K562 (cell line): ENCODE measurements around the gene PRUNE1. TPM values are rescaled to one million over a fixed set of nuclear protein-coding genes. Genes with fewer than 3 reads are reported as not detected.
A peak's percentile ranks its signal among the peaks of the same experiment; 100 is the strongest.

Experiments used
- ATAC-seq: fragments of 200-7000 bp; cut with Tn5 transposase; 3 replicates; pipeline ENCODE4 v1.9.1; 2020; ENCODE audit warnings: moderate library complexity
- BruUV-seq: library from RNA; stranded (reverse); fragments of 400-500 nt; replicated peaks from 2 replicates; lab custom pipeline; 2021; lab: Mats Ljungman, UMichigan
- CTCF ChIA-PET: fragments of 300-600 bp; formaldehyde crosslinking; extraction: SDS; loops from one replicate; lab custom pipeline; 2021; ENCODE audit warnings: low intra/inter-chr PET ratio; lab: Yijun Ruan, JAX
- POLR2A ChIA-PET: fragments of 300-600, 350-650 bp; sonication (Branson Sonifier 250); formaldehyde crosslinking; extraction: SDS; loops from one replicate; lab custom pipeline; 2021; ENCODE audit warnings: antibody characterized with exemption, inconsistent platforms; lab: Yijun Ruan, JAX
- DNase-seq, 4 experiments: peaks; one replicate each; pipeline versions ENCODE4 v3.0.0 to v3.0.0-alpha.2; 2011 to 2018; ENCODE audit warnings: low spot score in 3 of 4, mixed read lengths in 3 of 4; ENCODE audit errors: extremely low read depth in 1 of 4
- FAIRE-seq: peaks from 2 replicates; lab custom pipeline; 2011; peaks lifted over from hg19 to GRCh38; lab: Jason Lieb, UNC
- H2AFZ ChIP-seq: 2 replicates; pipeline ENCODE4 v1.6.0; 2011; ENCODE audit warnings: low read depth, low read length, control low read depth, inconsistent platforms
- H3K27ac ChIP-seq: fragments of 200-600 bp; 3 replicates; pipeline ENCODE4 v1.8.0; 2011; ENCODE audit warnings: low read depth, mild to moderate bottlenecking, control low read depth, inconsistent platforms, low read length, moderate library complexity, mixed read lengths; ENCODE audit errors: extremely low read depth
- H3K27me3 ChIP-seq, 2 experiments: fragments of 300-600 bp in 1 of 2; 2 replicates in 1 of 2; 3 replicates in 1 of 2; pipeline versions ENCODE4 v1.6.0 to v1.8.0; 2011; ENCODE audit warnings: inconsistent platforms in 2 of 2, low read length in 2 of 2, mild to moderate bottlenecking in 1 of 2, mixed read lengths in 1 of 2, moderate library complexity in 1 of 2; ENCODE audit not compliant: control insufficient read depth in 2 of 2, insufficient read depth in 2 of 2
- H3K36me3 ChIP-seq: fragments of 300-600 bp; 3 replicates; pipeline ENCODE4 v1.8.0; 2011; ENCODE audit warnings: mild to moderate bottlenecking, low read length, inconsistent platforms; ENCODE audit not compliant: control insufficient read depth, insufficient read depth
- H3K4me1 ChIP-seq, 2 experiments: fragments of 200-600 bp in 1 of 2; replicated peaks in 1 of 2; 2 replicates in 1 of 2; 3 replicates in 1 of 2; pipeline versions ENCODE4 v1.5.1 to v1.8.0; 2011; ENCODE audit warnings: inconsistent platforms in 2 of 2, low read length in 2 of 2, mild to moderate bottlenecking in 1 of 2, mixed read lengths in 1 of 2, moderate library complexity in 1 of 2; ENCODE audit not compliant: control insufficient read depth in 2 of 2, insufficient read depth in 2 of 2
- H3K4me2 ChIP-seq: 2 replicates; pipeline ENCODE4 v1.6.1; 2011; ENCODE audit warnings: low read length, control low read depth, inconsistent platforms, mixed read lengths; ENCODE audit not compliant: insufficient read depth
- H3K4me3 ChIP-seq: fragments of 200-600 bp; sonication (generic), shearing (Covaris generic); 2 replicates; pipeline ENCODE4 v1.5.1; 2016; ENCODE audit warnings: control low read depth, inconsistent platforms
- H3K79me2 ChIP-seq: fragments of 200-600 bp; 3 replicates; pipeline ENCODE4 v1.8.0; 2011; ENCODE audit warnings: low read length, inconsistent platforms; ENCODE audit not compliant: control insufficient read depth, insufficient read depth
- H3K9ac ChIP-seq, 2 experiments: 2 replicates each; pipeline versions ENCODE4 v1.6.0 to v1.6.1; 2011; ENCODE audit warnings: low read depth in 2 of 2, low read length in 2 of 2, control low read depth in 1 of 2, inconsistent platforms in 1 of 2, mild to moderate bottlenecking in 1 of 2, mixed read lengths in 1 of 2; ENCODE audit not compliant: insufficient read depth in 1 of 2
- H3K9me1 ChIP-seq: one replicate; pipeline ENCODE4 v1.6.0; 2011; ENCODE audit warnings: inconsistent platforms, mild to moderate bottlenecking, low read length, moderate library complexity; ENCODE audit not compliant: control insufficient read depth, insufficient read depth
- H3K9me3 ChIP-seq: replicated peaks from 2 replicates; pipeline ENCODE4 v1.5.1; 2011; ENCODE audit warnings: low read depth, low read length, inconsistent platforms; ENCODE audit not compliant: control insufficient read depth, insufficient read depth
- H4K20me1 ChIP-seq: replicated peaks from 2 replicates; pipeline ENCODE4 v1.6.1; 2011; ENCODE audit warnings: low read length, inconsistent platforms, mixed read lengths; ENCODE audit not compliant: control insufficient read depth, insufficient read depth
- CHD1 ChIP-seq: fragments of 200-600 bp; sonication (generic); IDR thresholded peaks from one replicate; pipeline ENCODE4 v1.6.1; 2012; ENCODE audit warnings: mild to moderate bottlenecking, moderate library complexity, low read length, inconsistent platforms
- ELF1 ChIP-seq: fragments of 200-800 bp; sonication (Bioruptor generic); IDR thresholded peaks from 2 replicates; pipeline ENCODE4 v1.6.1; 2016; ENCODE audit warnings: missing genetic modification characterization, missing compliant biosample characterization
- GABPB1 ChIP-seq: sonication (generic); formaldehyde crosslinking; IDR thresholded peaks from 2 replicates; pipeline ENCODE4 v1.8.0; 2022; ENCODE audit warnings: mild to moderate bottlenecking, missing genetic modification reagents
- MAZ ChIP-seq, 2 experiments: fragments of 450-650 bp in 1 of 2; sonication (generic) in 1 of 2; formaldehyde crosslinking; IDR thresholded peaks in 1 of 2; conservative IDR thresholded peaks in 1 of 2; 2 replicates each; pipeline versions ENCODE4 v1.4.0 to v1.5.0; 2020; ENCODE audit warnings: mild to moderate bottlenecking in 1 of 2, missing genetic modification reagents in 1 of 2
- RBFOX2 ChIP-seq: fragments of 200-400 bp; formaldehyde crosslinking; IDR thresholded peaks from 2 replicates; pipeline ENCODE4 v1.6.1; 2017; ENCODE audit warnings: low read depth, mild to moderate bottlenecking, low read length, moderate library complexity
- SRSF7 ChIP-seq: fragments of 200-400 bp; formaldehyde crosslinking; optimal IDR thresholded peaks from 2 replicates; pipeline ENCODE3; 2017; ENCODE audit warnings: mild to moderate bottlenecking, low read depth, low read length
- ZNF274 ChIP-seq: IDR thresholded peaks from 2 replicates; pipeline ENCODE4 v1.6.1; 2011; ENCODE audit warnings: low read depth, mild to moderate bottlenecking, low read length, moderate library complexity, borderline replicate concordance
- WGBS: fragments of 100-300 bp; shearing (Covaris generic); methylation state at CpG from one replicate; pipeline ENCODE4 v1.1.6; 2016; ENCODE audit warnings: low coverage, mixed read lengths; ENCODE audit not compliant: insufficient coverage; ENCODE audit errors: missing lambda C conversion rate; 5-methylcytosine and 5-hydroxymethylcytosine counted together
- in situ Hi-C: fragments of 300-500 bp; cut with MboI; formaldehyde crosslinking; loops from 4 replicates; pipeline ENCODE4 v1.15.0; 2018; ENCODE audit warnings: inconsistent platforms, mixed read lengths
- intact Hi-C: fragments of 100-400 bp; cut with micrococcal nuclease; formaldehyde crosslinking; loops from 2 replicates; pipeline ENCODE4 v1.14.2; 2022
- polyA plus RNA-seq, 8 experiments: library from polyadenylated mRNA; depleted of rRNA in 4 of 8; stranded (reverse) in 5 of 8; unstranded in 3 of 8; fragments of >200 nt; fragmentation: Nextera tagmentation in 2 of 8; fragmentation: Illumina TruSeq in 1 of 8; extraction: Ambion mirVana in 2 of 8; extraction: Trizol in 1 of 8; gene quantifications; 2 replicates each; pipeline versions ENCODE4 v1.2.1 to v1.2.3, GENCODE V29; 2011 to 2014; ENCODE audit warnings: inconsistent platforms in 1 of 8, missing spikeins in 1 of 8
- total RNA-seq, 7 experiments: library from RNA; depleted of rRNA in 6 of 7; stranded (reverse); fragments of >200 nt in 6 of 7; fragmentation: Illumina TruSeq in 2 of 7; extraction: Trizol in 2 of 7; gene quantifications; 2 replicates each; pipeline versions ENCODE4 v1.2.1 to v1.2.3, GENCODE V29; 2011 to 2021; ENCODE audit warnings: low replicate concordance in 1 of 7
- TF ChIP-seq, protein P1 (sequence below): sonication (generic); formaldehyde crosslinking; IDR thresholded peaks from 2 replicates; pipeline ENCODE4 v1.8.1; 2023; ENCODE audit warnings: missing genetic modification reagents, mild to moderate bottlenecking, borderline replicate concordance

Gene PRUNE1
- total and polyA plus RNA-seq, 9 of the 15 experiments (the other 6 are each of a cell fraction or from before 2014, with no cell fraction given): 16.7 to 48.3 (median 26.2) TPM

DNA sequence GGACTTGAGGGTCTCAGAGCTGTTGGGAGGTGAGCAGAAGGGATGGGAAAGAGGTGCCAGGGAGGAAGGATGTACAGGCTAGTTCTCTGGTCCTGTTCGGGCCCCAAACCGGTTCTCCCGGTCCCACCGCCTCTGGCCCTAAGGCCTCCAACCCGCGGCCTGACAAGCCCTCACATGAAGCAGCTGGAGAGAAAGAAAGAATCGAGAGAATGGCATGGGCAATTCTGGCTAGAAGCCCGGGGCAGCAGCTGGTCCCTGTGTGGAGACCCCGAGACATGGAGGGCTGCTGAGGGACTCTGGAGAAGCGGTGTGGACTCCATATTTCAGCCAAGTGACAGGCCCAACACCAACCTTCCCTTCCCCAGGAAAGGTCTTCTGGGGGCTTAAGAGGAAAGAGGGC is 50.4 kb downstream of the PRUNE1 start:
- no peak for FAIRE-seq
- no peaks in the 10 kb centered on the region for H3K27me3 ChIP-seq
- ChIA-PET POLR2A (interaction anchor here (0.6 to 4.4 kb wide), 9 partner anchors 9 to 522 kb away, joined by 3 to 19 read pairs (median 4); partner anchors contain the start of gene C1orf56), CTCF (interaction anchor here (0.9 kb wide), 1 partner anchor 12 kb away, joined by 4 read pairs; the partner anchor contains the start of gene GABPB2)
- TF ChIP-seq SRSF7: no peak
- TF ChIP-seq MAZ (CRISPR knock-in tag; conservative IDR thresholded peaks at IDR 0.05 in 1 of 2, IDR thresholded peaks at IDR 0.05 in 1 of 2): no peak
- TF ChIP-seq, protein P1, sequence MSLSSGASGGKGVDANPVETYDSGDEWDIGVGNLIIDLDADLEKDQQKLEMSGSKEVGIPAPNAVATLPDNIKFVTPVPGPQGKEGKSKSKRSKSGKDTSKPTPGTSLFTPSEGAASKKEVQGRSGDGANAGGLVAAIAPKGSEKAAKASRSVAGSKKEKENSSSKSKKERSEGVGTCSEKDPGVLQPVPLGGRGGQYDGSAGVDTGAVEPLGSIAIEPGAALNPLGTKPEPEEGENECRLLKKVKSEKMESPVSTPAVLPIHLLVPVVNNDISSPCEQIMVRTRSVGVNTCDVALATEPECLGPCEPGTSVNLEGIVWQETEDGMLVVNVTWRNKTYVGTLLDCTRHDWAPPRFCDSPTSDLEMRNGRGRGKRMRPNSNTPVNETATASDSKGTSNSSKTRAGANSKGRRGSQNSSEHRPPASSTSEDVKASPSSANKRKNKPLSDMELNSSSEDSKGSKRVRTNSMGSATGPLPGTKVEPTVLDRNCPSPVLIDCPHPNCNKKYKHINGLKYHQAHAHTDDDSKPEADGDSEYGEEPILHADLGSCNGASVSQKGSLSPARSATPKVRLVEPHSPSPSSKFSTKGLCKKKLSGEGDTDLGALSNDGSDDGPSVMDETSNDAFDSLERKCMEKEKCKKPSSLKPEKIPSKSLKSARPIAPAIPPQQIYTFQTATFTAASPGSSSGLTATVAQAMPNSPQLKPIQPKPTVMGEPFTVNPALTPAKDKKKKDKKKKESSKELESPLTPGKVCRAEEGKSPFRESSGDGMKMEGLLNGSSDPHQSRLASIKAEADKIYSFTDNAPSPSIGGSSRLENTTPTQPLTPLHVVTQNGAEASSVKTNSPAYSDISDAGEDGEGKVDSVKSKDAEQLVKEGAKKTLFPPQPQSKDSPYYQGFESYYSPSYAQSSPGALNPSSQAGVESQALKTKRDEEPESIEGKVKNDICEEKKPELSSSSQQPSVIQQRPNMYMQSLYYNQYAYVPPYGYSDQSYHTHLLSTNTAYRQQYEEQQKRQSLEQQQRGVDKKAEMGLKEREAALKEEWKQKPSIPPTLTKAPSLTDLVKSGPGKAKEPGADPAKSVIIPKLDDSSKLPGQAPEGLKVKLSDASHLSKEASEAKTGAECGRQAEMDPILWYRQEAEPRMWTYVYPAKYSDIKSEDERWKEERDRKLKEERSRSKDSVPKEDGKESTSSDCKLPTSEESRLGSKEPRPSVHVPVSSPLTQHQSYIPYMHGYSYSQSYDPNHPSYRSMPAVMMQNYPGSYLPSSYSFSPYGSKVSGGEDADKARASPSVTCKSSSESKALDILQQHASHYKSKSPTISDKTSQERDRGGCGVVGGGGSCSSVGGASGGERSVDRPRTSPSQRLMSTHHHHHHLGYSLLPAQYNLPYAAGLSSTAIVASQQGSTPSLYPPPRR (CRISPR knock-in tag): 0 out of 2 replicates have a peak, but pooled peaks have one; percentile 14
- peak; percentile 38; the same call in 1 of the 2 replicates for TF ChIP-seq RBFOX2
- TF ChIP-seq ELF1 (tag): 0 out of 2 replicates have a peak, but pooled peaks have one; percentile 1
- TF ChIP-seq GABPB1 (CRISPR knock-in tag): peak; percentile 0; the same call in 1 of the 2 replicates
- TF ChIP-seq ZNF274: 0 out of 2 replicates have a peak, but pooled peaks have one; percentile 20
- peak; percentile 21 for TF ChIP-seq CHD1
- 0 out of 2 replicates have a peak, but pooled peaks cover 3% of the 10 kb centered on the region for H4K20me1 ChIP-seq
- H3K27ac ChIP-seq: peak overlapping the region; percentile 91
- H3K9ac ChIP-seq: peak overlapping the region; percentile 92 to 97
- H3K4me1 ChIP-seq: peaks cover 43 to 47% of the 10 kb centered on the region in 2 experiments
- H3K79me2 ChIP-seq: peaks cover 95% of the 10 kb centered on the region
- H3K4me3 ChIP-seq: peak overlapping the region; percentile 95
- no peak overlapping the region for H2AFZ ChIP-seq
- no peak for DNase-seq
- intact Hi-C loops (loop anchor here (5.0 kb wide), 2 partner anchors 36 to 51 kb away; partner anchors contain the start of genes MINDY1 and PRUNE1), in situ Hi-C loops (no loop called here)
- peaks cover 2% of the 10 kb centered on the region for H3K9me1 ChIP-seq
- BruUV-seq: TSS peak; percentile 53
- WGBS: 1% methylated on average over 10 of the region's 10 CpGs
- H3K9me3 ChIP-seq: no peaks in the 10 kb centered on the region
- H3K36me3 ChIP-seq: peaks cover 54% of the 10 kb centered on the region
- peak overlapping the region; percentile 96 for H3K4me2 ChIP-seq
- no peak for ATAC-seq
